Panc1 (cell line): ENCODE data around the gene DNM3. TPM values are rescaled to one million over a fixed set of nuclear protein-coding genes. Genes with fewer than 3 reads are reported as not detected.

Source experiments
- ATAC-seq: fragments of 200-7000 bp; cut with Tn5 transposase; 2 replicates; pipeline ENCODE4 v1.9.1; 2020; ENCODE audit warnings: mild to moderate bottlenecking, moderate library complexity
- BruUV-seq: library from RNA; stranded (reverse); fragments of 400-500 nt; replicated peaks from 2 replicates; lab custom pipeline; 2021; lab: Mats Ljungman, UMichigan
- CTCF ChIA-PET: fragments of 300-600 bp; sonication (Branson Sonifier 250); formaldehyde crosslinking; loops from one replicate; lab custom pipeline; 2022; ENCODE audit warnings: antibody characterized with exemption; lab: Charles Lee
- POLR2A ChIA-PET: fragments of 300-600 bp; sonication (Branson Sonifier 250); formaldehyde crosslinking; loops from one replicate; lab custom pipeline; 2022; ENCODE audit warnings: antibody characterized with exemption; lab: Charles Lee
- DNase-seq: peaks from one replicate; pipeline ENCODE4 v3.0.0-alpha.2; 2010; ENCODE audit warnings: low read depth, low spot score
- H3K27ac ChIP-seq: 2 replicates; pipeline ENCODE4 v1.5.1; 2011; ENCODE audit warnings: mild to moderate bottlenecking, low read length, inconsistent platforms
- H3K27me3 ChIP-seq: fragments of 200-500 bp; sonication (Bioruptor generic); 2 replicates; pipeline ENCODE4 v1.6.0; 2014; ENCODE audit warnings: low read length, inconsistent platforms; ENCODE audit not compliant: control insufficient read depth, insufficient read depth
- H3K36me3 ChIP-seq: fragments of 200-500 bp; sonication (Bioruptor generic); 2 replicates; pipeline ENCODE4 v1.5.1; 2014; ENCODE audit warnings: inconsistent platforms, mild to moderate bottlenecking, low read length, moderate library complexity; ENCODE audit not compliant: control insufficient read depth, insufficient read depth
- H3K4me1 ChIP-seq: 2 replicates; pipeline ENCODE4 v1.5.1; 2011; ENCODE audit warnings: inconsistent platforms, mild to moderate bottlenecking, low read length, moderate library complexity; ENCODE audit not compliant: control insufficient read depth, insufficient read depth
- H3K4me3 ChIP-seq, 2 experiments: 2 replicates each; pipeline ENCODE4 v1.5.1; 2011 to 2012; ENCODE audit warnings: low read depth in 2 of 2, low read length in 2 of 2, mild to moderate bottlenecking in 2 of 2, inconsistent platforms in 1 of 2, moderate library complexity in 1 of 2
- H3K9me3 ChIP-seq: fragments of 200-500 bp; sonication (Bioruptor generic); 2 replicates; pipeline ENCODE4 v1.5.1; 2014; ENCODE audit warnings: low read depth, mild to moderate bottlenecking, inconsistent platforms, low read length, moderate library complexity; ENCODE audit not compliant: control insufficient read depth, insufficient read depth
- POLR2AphosphoS5 ChIP-seq: IDR thresholded peaks from 2 replicates; pipeline ENCODE4 v1.6.1; 2012; ENCODE audit warnings: mild to moderate bottlenecking, low read depth, low read length, moderate library complexity
- SIN3A ChIP-seq: IDR thresholded peaks from 2 replicates; pipeline ENCODE4 v1.6.1; 2012; ENCODE audit warnings: low read depth, mild to moderate bottlenecking, low read length, moderate library complexity, borderline replicate concordance; ENCODE audit not compliant: insufficient read depth
- TCF7L2 ChIP-seq: IDR thresholded peaks from 2 replicates; pipeline ENCODE4 v1.6.1; 2011; ENCODE audit warnings: mild to moderate bottlenecking, low read depth, low read length, inconsistent platforms
- in situ Hi-C: cut with HindIII; loops from 2 replicates; pipeline ENCODE4 v1.10.0; 2016; ENCODE audit warnings: low sequenced_read_pairs, low pct_unique_long_range_greater_than_20kb
- intact Hi-C: fragments of 100-400 bp; cut with micrococcal nuclease; formaldehyde crosslinking; loops from one replicate; pipeline ENCODE4 v1.10.0; 2022; ENCODE audit not compliant: unreplicated experiment
- total RNA-seq: library from RNA; stranded (reverse); gene quantifications from one replicate; pipeline ENCODE4 v1.2.1, GENCODE V29; 2021; ENCODE audit not compliant: unreplicated experiment
- TF ChIP-seq, protein P1 (sequence below): fragments of 450-650 bp; IDR thresholded peaks from 2 replicates; pipeline ENCODE4 v1.5.1; 2017; ENCODE audit warnings: mild to moderate bottlenecking
- TF ChIP-seq, protein P2 (sequence below), 2 experiments: IDR thresholded peaks; 2 replicates each; pipeline ENCODE4 v1.6.1; 2011 to 2012; ENCODE audit warnings: low read depth in 2 of 2, control low read depth in 1 of 2, low read length in 1 of 2, mild to moderate bottlenecking in 1 of 2, moderate library complexity in 1 of 2; ENCODE audit not compliant: insufficient read depth in 1 of 2

Gene DNM3
- total RNA-seq, 1 experiment from 2014 or later = 0.46 TPM

DNA sequence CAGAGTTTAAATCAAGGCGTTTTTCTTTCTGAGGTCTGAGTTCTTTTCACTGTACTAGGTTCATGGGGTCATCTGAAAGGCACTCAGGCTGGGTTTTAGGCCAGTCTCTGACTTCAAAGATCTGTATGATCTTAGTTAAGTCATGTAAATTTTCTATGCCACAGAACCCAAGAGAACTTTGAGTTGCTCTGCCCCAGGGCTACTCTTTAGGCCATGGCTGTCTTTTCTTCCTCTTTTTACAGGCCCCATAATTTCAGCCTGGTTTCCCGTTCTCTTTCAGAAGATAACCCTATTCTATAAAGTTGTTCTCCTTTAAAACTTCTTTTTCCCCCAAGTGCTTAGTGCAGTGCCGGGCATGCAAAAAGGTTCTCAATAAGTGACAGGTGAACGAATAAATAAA, 33.7 kb upstream of the DNM3 start:
- DNase-seq (no peak), ATAC-seq (no peak)
- ChIA-PET CTCF (no interaction called here), POLR2A (no interaction called here)
- no peaks in the 10 kb centered on the region for H3K36me3 ChIP-seq
- TF ChIP-seq, protein P1, sequence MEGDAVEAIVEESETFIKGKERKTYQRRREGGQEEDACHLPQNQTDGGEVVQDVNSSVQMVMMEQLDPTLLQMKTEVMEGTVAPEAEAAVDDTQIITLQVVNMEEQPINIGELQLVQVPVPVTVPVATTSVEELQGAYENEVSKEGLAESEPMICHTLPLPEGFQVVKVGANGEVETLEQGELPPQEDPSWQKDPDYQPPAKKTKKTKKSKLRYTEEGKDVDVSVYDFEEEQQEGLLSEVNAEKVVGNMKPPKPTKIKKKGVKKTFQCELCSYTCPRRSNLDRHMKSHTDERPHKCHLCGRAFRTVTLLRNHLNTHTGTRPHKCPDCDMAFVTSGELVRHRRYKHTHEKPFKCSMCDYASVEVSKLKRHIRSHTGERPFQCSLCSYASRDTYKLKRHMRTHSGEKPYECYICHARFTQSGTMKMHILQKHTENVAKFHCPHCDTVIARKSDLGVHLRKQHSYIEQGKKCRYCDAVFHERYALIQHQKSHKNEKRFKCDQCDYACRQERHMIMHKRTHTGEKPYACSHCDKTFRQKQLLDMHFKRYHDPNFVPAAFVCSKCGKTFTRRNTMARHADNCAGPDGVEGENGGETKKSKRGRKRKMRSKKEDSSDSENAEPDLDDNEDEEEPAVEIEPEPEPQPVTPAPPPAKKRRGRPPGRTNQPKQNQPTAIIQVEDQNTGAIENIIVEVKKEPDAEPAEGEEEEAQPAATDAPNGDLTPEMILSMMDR = no peak
- no peak overlapping the region for H3K4me3 ChIP-seq
- no peak overlapping the region for H3K27ac ChIP-seq
- in situ Hi-C loops = no loop called here
- H3K4me1 ChIP-seq = no peaks in the 10 kb centered on the region
- no TSS peak for BruUV-seq
- no peaks in the 10 kb centered on the region for H3K9me3 ChIP-seq
- H3K27me3 ChIP-seq = no peaks in the 10 kb centered on the region
- intact Hi-C loops = no loop called here

DNA sequence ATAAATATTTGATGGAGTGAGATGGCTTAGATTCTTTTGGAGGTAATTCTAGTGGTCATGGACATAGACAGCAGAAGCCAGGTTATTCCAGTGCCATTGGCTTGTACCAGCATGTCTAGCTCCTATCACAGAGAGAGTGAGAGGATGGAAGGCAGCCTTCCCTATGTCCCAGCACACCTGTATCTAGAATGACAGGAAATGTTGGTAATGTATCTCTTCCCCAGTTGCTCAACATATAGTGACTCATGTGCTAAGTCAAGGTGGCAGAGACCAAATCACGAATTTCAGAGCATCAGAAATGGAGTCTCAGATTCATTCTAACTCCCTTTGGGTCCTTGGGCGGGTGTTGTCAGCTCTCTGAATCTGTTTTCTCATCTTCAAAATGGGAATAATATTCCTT, 31.5 kb upstream of the DNM3 start:
- no peak for DNase-seq
- Histone ChIP-seq H3K36me3 (no peaks in the 10 kb centered on the region), H3K9me3 (no peaks in the 10 kb centered on the region), H3K4me1 (no peaks in the 10 kb centered on the region), H3K27ac (no peak overlapping the region), H3K4me3 (no peak overlapping the region), H3K27me3 (no peaks in the 10 kb centered on the region)
- POLR2A ChIA-PET = no interaction called here
- no TSS peak for BruUV-seq
- ATAC-seq = no peak
- CTCF ChIA-PET = no interaction called here
- intact Hi-C loops = no loop called here
- in situ Hi-C loops = no loop called here
- TF ChIP-seq SIN3A = no peak
- TF ChIP-seq POLR2AphosphoS5 = no peak
- TF ChIP-seq, protein P2, sequence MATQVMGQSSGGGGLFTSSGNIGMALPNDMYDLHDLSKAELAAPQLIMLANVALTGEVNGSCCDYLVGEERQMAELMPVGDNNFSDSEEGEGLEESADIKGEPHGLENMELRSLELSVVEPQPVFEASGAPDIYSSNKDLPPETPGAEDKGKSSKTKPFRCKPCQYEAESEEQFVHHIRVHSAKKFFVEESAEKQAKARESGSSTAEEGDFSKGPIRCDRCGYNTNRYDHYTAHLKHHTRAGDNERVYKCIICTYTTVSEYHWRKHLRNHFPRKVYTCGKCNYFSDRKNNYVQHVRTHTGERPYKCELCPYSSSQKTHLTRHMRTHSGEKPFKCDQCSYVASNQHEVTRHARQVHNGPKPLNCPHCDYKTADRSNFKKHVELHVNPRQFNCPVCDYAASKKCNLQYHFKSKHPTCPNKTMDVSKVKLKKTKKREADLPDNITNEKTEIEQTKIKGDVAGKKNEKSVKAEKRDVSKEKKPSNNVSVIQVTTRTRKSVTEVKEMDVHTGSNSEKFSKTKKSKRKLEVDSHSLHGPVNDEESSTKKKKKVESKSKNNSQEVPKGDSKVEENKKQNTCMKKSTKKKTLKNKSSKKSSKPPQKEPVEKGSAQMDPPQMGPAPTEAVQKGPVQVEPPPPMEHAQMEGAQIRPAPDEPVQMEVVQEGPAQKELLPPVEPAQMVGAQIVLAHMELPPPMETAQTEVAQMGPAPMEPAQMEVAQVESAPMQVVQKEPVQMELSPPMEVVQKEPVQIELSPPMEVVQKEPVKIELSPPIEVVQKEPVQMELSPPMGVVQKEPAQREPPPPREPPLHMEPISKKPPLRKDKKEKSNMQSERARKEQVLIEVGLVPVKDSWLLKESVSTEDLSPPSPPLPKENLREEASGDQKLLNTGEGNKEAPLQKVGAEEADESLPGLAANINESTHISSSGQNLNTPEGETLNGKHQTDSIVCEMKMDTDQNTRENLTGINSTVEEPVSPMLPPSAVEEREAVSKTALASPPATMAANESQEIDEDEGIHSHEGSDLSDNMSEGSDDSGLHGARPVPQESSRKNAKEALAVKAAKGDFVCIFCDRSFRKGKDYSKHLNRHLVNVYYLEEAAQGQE (IDR thresholded peaks at IDR 0.05; ENCODE audit: insufficient read depth in 1 of 2, low read depth in 2 of 2, low read length in 1 of 2) = no peak
- no peak for TF ChIP-seq TCF7L2
- TF ChIP-seq, protein P1 = no peak
